Stimulated activated CD8-positive, alpha-beta memory T cell treated with anti-CD3 and anti-CD28 coated beads, Interleukin-4, amount 100 ng/mL, for 1 hour (primary cell): ENCODE data around the gene MTMR1.

ENCODE experiments used
- DNase-seq, 2 donors: peaks; one replicate each; pipeline ENCODE4 v3.0.0-alpha.2; 2020; ENCODE audit warnings: low read depth in 2 of 2, low spot score in 1 of 2

The MTMR1 gene

DNA sequence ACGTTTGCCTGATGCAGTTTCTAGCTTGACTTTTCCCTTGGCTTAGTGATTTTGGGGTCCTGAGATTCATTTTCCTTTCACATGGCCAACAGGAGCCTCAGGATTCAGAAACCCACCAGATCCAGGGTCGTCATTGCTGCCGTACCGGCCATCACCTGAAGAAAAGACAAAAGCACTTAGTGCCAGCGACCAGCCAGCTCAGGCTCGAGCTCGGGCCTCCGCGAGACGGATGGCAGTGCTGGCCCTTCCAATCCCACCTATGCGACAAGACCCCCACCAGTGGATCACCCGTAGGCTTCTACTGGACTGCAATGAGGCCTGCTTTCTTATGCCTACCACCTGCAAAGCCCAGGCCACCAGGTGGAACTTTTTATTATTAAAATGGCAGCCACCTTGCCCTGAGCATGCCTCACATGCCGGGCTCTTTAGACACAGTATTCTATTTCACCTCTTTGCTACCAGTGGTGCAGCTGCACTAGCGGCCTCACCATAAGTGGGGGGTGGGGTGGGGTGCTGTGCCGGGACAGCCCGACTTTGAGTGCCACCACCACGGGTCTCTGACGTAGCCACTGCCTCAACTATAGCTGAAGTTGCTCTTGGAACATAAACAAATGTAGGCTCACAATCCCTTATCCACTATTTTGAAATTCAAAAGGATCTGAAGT is 84.3 kb downstream of the MTMR1 start:
- no peak for DNase-seq

DNA sequence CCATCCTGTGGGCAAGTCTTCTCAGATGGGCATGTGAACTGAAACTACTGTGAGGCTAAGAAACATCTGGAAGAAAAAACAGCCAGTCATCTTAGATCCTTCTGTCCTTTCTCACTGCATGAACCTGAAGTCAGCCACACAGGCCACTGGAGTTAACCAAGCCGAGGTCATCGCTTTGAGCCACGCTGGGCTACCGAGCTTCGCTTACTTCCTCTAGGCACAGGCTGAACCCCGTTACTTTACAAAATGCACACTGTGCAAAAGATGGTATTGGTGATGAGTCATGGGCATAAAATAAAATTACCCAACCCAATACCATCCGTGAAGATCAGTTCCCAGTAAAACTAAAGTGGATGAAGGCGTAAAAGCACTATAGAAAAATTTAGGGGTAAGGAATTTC is 86.2 kb downstream of the MTMR1 start:
- no peak for DNase-seq

DNA sequence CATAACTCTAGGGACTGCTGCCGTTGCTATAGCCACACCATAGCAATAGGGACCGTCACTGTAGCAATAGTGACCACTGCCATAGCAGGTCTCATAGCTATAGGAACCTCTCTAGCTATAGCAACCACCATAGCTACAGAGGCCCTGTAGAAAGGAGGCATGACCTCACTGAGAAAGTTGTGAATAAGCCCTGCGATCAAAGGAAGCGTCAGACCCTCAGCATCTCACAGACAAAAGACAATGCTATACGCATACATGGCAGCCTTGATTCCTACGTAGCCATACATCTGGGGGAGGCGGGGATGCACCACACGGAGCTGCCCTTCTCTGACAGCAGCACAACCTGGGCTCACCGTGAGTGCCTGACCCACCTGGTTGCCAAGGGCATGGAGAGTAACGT is 88.5 kb downstream of the MTMR1 start:
- DNase-seq: no peak

- DNase-seq: no peak
Observed at GRCh38 chrX:150790021-150790420, 96.8 kb downstream of the MTMR1 start.

GRCh38 chrX:150792949-150793527 is 99.8 kb downstream of the MTMR1 start:
- no peak for DNase-seq

- no peak for DNase-seq
Observed at GRCh38 chrX:150805736-150806135, 112.5 kb downstream of the MTMR1 start.

- no peak for DNase-seq
Observed at GRCh38 chrX:150806827-150807226, 113.6 kb downstream of the MTMR1 start.

DNA sequence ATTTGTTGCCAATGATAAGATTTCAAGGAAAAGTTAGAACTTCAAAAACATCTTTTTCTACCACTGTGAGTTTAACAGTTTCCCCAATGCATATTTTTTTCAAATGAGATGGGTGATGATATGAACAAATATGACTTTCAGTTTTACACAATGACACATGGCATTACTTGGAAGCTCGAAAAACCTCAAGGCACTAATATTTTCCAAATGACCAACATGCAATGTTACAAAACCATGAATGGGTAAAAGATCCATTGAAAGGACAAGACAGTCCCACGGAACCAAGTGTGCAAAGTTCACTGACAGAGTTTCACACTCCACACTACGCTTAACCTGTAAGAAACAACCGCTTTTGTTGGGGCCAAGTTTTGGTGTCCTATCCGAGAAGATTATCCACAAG is 120.7 kb downstream of the MTMR1 start:
- DNase-seq: no peak
